SU-DHL-6 (cell line): ENCODE results near the gene DOHH.

Source experiments
- H2AFZ ChIP-seq: fragments of 200-600 bp; sonication (generic); 2 replicates; pipeline ENCODE4 v1.6.1; 2014; ENCODE audit warnings: low read depth, mild to moderate bottlenecking, moderate library complexity, mixed read lengths, antibody characterized with exemption, low read length; ENCODE audit not compliant: severe bottlenecking
- H3F3A ChIP-seq: fragments of 200-600 bp; shearing (Covaris generic); 2 replicates; pipeline ENCODE4 v1.6.0; 2016; ENCODE audit warnings: antibody characterized with exemption, mild to moderate bottlenecking; ENCODE audit not compliant: insufficient read depth
- H3K27ac ChIP-seq: fragments of 200-600 bp; sonication (generic); 2 replicates; pipeline ENCODE4 v1.5.1; 2016; ENCODE audit warnings: low read depth, mild to moderate bottlenecking, low read length, moderate library complexity, mixed read lengths
- H3K27me3 ChIP-seq: fragments of 200-600 bp; sonication (generic), shearing (Covaris generic); 2 replicates; pipeline ENCODE4 v1.6.0; 2014; ENCODE audit warnings: mild to moderate bottlenecking, low read length
- H3K36me3 ChIP-seq: fragments of 200-600 bp; sonication (generic); 2 replicates; pipeline ENCODE4 v1.6.1; 2014; ENCODE audit warnings: mild to moderate bottlenecking, low read length, mixed read lengths
- H3K4me2 ChIP-seq: fragments of 300-600, 200-600 bp; shearing (Covaris generic), sonication (generic); 2 replicates; pipeline ENCODE4 v1.6.0; 2014; ENCODE audit warnings: low read length, low read depth, mild to moderate bottlenecking; ENCODE audit not compliant: poor library complexity, severe bottlenecking
- H3K4me3 ChIP-seq: fragments of 200-600 bp; sonication (generic); 2 replicates; pipeline ENCODE4 v1.5.1; 2014; ENCODE audit warnings: antibody characterized with exemption, low read length, mild to moderate bottlenecking, mixed read lengths; ENCODE audit not compliant: insufficient read depth, poor library complexity, severe bottlenecking
- H3K79me2 ChIP-seq: fragments of 200-600 bp; sonication (generic); 2 replicates; pipeline ENCODE4 v1.6.1; 2014; ENCODE audit warnings: mild to moderate bottlenecking, low read length, moderate library complexity; ENCODE audit not compliant: insufficient read depth
- H3K9ac ChIP-seq: fragments of 200-600 bp; sonication (generic); 2 replicates; pipeline ENCODE4 v1.7.0; 2014; ENCODE audit warnings: mild to moderate bottlenecking, low read length
- H3K9me2 ChIP-seq: fragments of 200-600 bp; sonication (generic); replicated peaks from 2 replicates; pipeline ENCODE4 v1.6.1; 2014; ENCODE audit warnings: low read length; ENCODE audit not compliant: insufficient read depth
- H3K9me3 ChIP-seq: fragments of 200-600 bp; sonication (generic); 2 replicates; pipeline ENCODE4 v1.6.1; 2014; ENCODE audit warnings: low read length, mixed read lengths; ENCODE audit not compliant: insufficient read depth
- H4K20me1 ChIP-seq: fragments of 200-600 bp; sonication (generic); 2 replicates; pipeline ENCODE4 v1.6.1; 2014; ENCODE audit warnings: low read depth, mild to moderate bottlenecking, antibody characterized with exemption, low read length, moderate library complexity, mixed read lengths
- CTCF ChIP-seq: fragments of 200-600 bp; sonication (generic); IDR thresholded peaks from one replicate; pipeline ENCODE4 v1.5.1; 2017; ENCODE audit warnings: antibody characterized with exemption, mild to moderate bottlenecking, low read length, moderate library complexity; ENCODE audit not compliant: insufficient read depth, poor library complexity, severe bottlenecking
- EZH2phosphoT487 ChIP-seq: fragments of 200-600 bp; sonication (generic), shearing (Covaris generic); conservative IDR thresholded peaks from 2 replicates; pipeline ENCODE4 v1.6.1; 2018; ENCODE audit warnings: mild to moderate bottlenecking, antibody characterized with exemption, low read length, moderate library complexity, mixed read lengths

Gene DOHH

DNA sequence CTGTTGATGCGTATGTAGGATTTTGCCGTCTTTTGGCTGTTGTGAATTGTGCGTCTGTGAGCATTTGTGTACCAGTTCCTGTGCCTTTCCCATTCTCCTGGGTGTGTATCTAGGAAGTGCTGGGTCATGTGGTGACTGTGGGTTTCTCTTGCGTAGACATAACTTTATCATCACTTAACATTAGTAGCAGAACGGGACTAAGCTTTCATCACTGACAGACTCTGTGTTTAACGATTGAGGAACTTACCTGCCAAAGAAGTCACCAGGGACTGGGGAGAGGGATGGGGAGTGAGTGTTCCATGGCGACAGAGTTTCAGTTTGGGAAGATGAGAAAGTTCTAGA, 20.6 kb upstream of the DOHH start:
- H3K79me2 ChIP-seq: peaks cover 52% of the 10 kb centered on the region

GRCh38 chr19:3520166-3521103, 20.0 kb upstream of the DOHH start:
- H2AFZ ChIP-seq: no peak overlapping the region
- no peak overlapping the region for H3K9ac ChIP-seq
- no peaks in the 10 kb centered on the region for H3K9me3 ChIP-seq
- TF ChIP-seq EZH2phosphoT487 (no peak), CTCF (no peak)
- H3K36me3 ChIP-seq: no peaks in the 10 kb centered on the region
- H3K27ac ChIP-seq: no peak overlapping the region
- no peak overlapping the region for H3K4me3 ChIP-seq
- H3K9me2 ChIP-seq: no peaks in the 10 kb centered on the region
- no peak overlapping the region for H3K4me2 ChIP-seq
- 0 out of 2 replicates have a peak, but pooled peaks cover 5% of the 10 kb centered on the region for H4K20me1 ChIP-seq
- H3K27me3 ChIP-seq: no peaks in the 10 kb centered on the region
- H3K79me2 ChIP-seq: peaks cover 59% of the 10 kb centered on the region
- no peaks in the 10 kb centered on the region for H3F3A ChIP-seq

More for the DNA sequence above, 20.6 kb upstream of the DOHH start:
- no peaks in the 10 kb centered on the region for H3K36me3 ChIP-seq
- 0 out of 2 replicates have a peak, but pooled peaks cover 5% of the 10 kb centered on the region for H4K20me1 ChIP-seq
- TF ChIP-seq CTCF: no peak
- TF ChIP-seq EZH2phosphoT487: no peak
- no peak overlapping the region for H3K9ac ChIP-seq
- no peaks in the 10 kb centered on the region for H3K27me3 ChIP-seq
- no peaks in the 10 kb centered on the region for H3K9me3 ChIP-seq
- H3K27ac ChIP-seq: no peak overlapping the region
- no peak overlapping the region for H2AFZ ChIP-seq
- H3K4me3 ChIP-seq: no peak overlapping the region
- no peak overlapping the region for H3K4me2 ChIP-seq
- no peaks in the 10 kb centered on the region for H3K9me2 ChIP-seq
- no peaks in the 10 kb centered on the region for H3F3A ChIP-seq

DNA sequence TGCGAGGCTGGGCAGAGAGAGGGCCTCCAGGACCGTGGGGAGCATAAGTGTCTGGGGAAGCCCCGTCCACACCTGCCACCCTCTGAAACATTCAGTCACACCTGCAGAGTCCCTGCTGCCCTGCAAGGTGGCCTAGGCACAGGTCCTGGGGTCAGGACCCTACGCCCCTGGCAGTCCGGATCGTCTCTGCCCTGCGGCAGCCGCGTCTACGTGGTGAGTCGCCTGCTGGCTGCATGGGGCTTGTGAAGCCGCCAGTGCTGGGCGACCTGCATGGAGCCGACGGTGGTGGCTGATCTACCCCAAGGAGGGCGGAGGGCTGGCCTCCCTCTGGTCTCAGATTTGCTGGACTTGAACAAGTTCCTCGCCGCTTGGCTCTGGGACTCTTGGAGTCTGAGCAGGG, 18.7 kb upstream of the DOHH start:
- no peaks in the 10 kb centered on the region for H3F3A ChIP-seq
- no peak overlapping the region for H3K9ac ChIP-seq
- no peak overlapping the region for H3K27ac ChIP-seq
- no peak overlapping the region for H3K4me3 ChIP-seq
- peaks cover 62% of the 10 kb centered on the region for H3K79me2 ChIP-seq
- H4K20me1 ChIP-seq: 0 out of 2 replicates have a peak, but pooled peaks cover 5% of the 10 kb centered on the region
- no peaks in the 10 kb centered on the region for H3K9me3 ChIP-seq
- H2AFZ ChIP-seq: no peak overlapping the region
- H3K36me3 ChIP-seq: no peaks in the 10 kb centered on the region
- no peak overlapping the region for H3K4me2 ChIP-seq
- TF ChIP-seq EZH2phosphoT487 (no peak), CTCF (no peak)
- no peaks in the 10 kb centered on the region for H3K9me2 ChIP-seq
- no peaks in the 10 kb centered on the region for H3K27me3 ChIP-seq
